ENCODE measurements around the gene LYZL4. TPM values are rescaled to one million over a fixed set of nuclear protein-coding genes. Genes with fewer than 3 reads are reported as not detected.

The LYZL4 gene
- total and polyA plus RNA-seq, 2 of the 4 experiments (the other 2 are of a cell fraction): not detected

DNA sequence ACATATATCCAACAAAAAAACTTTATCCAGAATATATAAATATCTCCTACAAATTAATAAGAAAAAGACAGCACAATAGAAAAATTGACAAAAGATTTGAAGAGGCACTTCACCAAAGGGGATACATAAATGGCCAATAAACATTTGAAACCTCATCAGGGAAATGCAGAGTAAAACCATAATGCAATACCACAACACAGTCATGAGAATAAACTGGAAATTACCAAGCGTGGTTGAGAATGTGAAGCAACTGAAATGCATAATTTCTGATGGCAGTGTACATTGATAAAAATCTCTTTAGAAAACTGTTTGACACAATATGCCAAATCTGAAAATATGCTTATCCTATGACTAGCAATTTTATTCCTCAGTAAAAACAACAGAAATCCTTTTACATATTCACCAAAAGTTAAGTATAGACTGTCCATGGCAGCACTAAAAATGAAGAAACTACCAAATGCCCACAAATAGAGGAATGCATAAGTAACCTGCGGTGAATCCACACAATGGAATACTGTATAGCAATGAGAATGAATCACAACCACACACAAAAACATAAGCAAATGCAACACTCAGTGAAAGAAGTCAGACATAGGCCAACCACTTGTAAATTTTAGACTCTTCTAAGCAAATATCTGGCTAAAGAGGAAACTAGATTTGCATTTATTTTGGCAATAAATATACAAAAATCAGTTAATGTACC is 7.9 kb downstream of the LYZL4 start:
- no peaks in the 10 kb centered on the region for H3K36me3 ChIP-seq (ENCODE audit: control insufficient read depth, insufficient read depth, low read length)
- H2BK15ac ChIP-seq (ENCODE audit: low read depth, low read length): no peak overlapping the region
- no peaks in the 10 kb centered on the region for H3K27me3 ChIP-seq (ENCODE audit: control insufficient read depth, insufficient read depth, low read length)
- H3K27ac ChIP-seq (ENCODE audit: insufficient read depth, low read length): no peak overlapping the region
- no peaks in the 10 kb centered on the region for H3K4me1 ChIP-seq (ENCODE audit: control insufficient read depth, insufficient read depth, low read length)
- no peak for ATAC-seq (ENCODE audit: low read depth)
- no peak overlapping the region for H3K4ac ChIP-seq (ENCODE audit: low read depth, low read length)
- H4K20me1 ChIP-seq (ENCODE audit: insufficient read depth, low read length): no peaks in the 10 kb centered on the region
- no peak overlapping the region for H4K8ac ChIP-seq (ENCODE audit: low read depth in 2 of 2, low read length in 2 of 2)
- no peaks in the 10 kb centered on the region for H3K79me1 ChIP-seq (ENCODE audit: low read depth in 1 of 2, low read length in 2 of 2)
- H4K5ac ChIP-seq (ENCODE audit: low read depth, low read length): no peak overlapping the region
- H3K9me1 ChIP-seq (ENCODE audit: insufficient read depth, low read length): no peaks in the 10 kb centered on the region
- H2BK120ac ChIP-seq (ENCODE audit: low read depth, low read length): no peak overlapping the region
- BruUV-seq (replicated peaks): no TSS peak
- no peak overlapping the region for H2AK5ac ChIP-seq (ENCODE audit: low read depth, low read length)
- WGBS, 2 experiments (ENCODE audit: extremely low coverage in 2 of 2, insufficient read length in 1 of 2): no CpG with 5 or more reads among the region's 2 CpGs
- POLR2A ChIA-PET (ENCODE audit: unreplicated experiment): no interaction called here
- H3K56ac ChIP-seq (ENCODE audit: extremely low read depth, insufficient read depth, low read length): no peak overlapping the region
- no peak overlapping the region for H2BK5ac ChIP-seq (ENCODE audit: low read depth, low read length, poor library complexity, severe bottlenecking)
- H3K18ac ChIP-seq (ENCODE audit: low read depth, low read length): no peak overlapping the region
- no peak overlapping the region for H2AK9ac ChIP-seq (replicated peaks; ENCODE audit: low read depth, low read length, poor library complexity)
- H3K4me3 ChIP-seq (ENCODE audit: insufficient read depth, low read depth, low read length): no peak overlapping the region
- no peak overlapping the region for H2AFZ ChIP-seq (replicated peaks; ENCODE audit: low read length, poor library complexity)
- intact Hi-C loops (cut with micrococcal nuclease) (no loop called here), dilution Hi-C loops (cut with HindIII; ENCODE audit: low sequenced_read_pairs, unreplicated experiment) (no loop called here), in situ Hi-C loops (cut with MboI; ENCODE audit: low sequenced_read_pairs) (no loop called here)
- no peak overlapping the region for H3K14ac ChIP-seq (replicated peaks; ENCODE audit: low read depth, low read length)
- TF ChIP-seq, protein P1, sequence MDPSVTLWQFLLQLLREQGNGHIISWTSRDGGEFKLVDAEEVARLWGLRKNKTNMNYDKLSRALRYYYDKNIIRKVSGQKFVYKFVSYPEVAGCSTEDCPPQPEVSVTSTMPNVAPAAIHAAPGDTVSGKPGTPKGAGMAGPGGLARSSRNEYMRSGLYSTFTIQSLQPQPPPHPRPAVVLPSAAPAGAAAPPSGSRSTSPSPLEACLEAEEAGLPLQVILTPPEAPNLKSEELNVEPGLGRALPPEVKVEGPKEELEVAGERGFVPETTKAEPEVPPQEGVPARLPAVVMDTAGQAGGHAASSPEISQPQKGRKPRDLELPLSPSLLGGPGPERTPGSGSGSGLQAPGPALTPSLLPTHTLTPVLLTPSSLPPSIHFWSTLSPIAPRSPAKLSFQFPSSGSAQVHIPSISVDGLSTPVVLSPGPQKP (IDR thresholded peaks at IDR 0.05; ENCODE audit: borderline replicate concordance, low read depth, low read length): no peak
- TF ChIP-seq CEBPB (IDR thresholded peaks at IDR 0.05; ENCODE audit: low read depth, low read length) (no peak), RCOR1 (IDR thresholded peaks at IDR 0.05; ENCODE audit: insufficient replicate concordance, low read length) (no peak), NFE2L2 (IDR thresholded peaks at IDR 0.05; ENCODE audit: low read depth, low read length) (no peak), SMC3 (IDR thresholded peaks at IDR 0.05; ENCODE audit: low read depth, low read length) (no peak), RAD21 (IDR thresholded peaks at IDR 0.05; ENCODE audit: low read length) (no peak), POLR2A (IDR thresholded peaks at IDR 0.05; ENCODE audit: low read depth, low read length) (no peak), CHD1 (IDR thresholded peaks at IDR 0.05; ENCODE audit: low read depth, low read length) (no peak), MAZ (IDR thresholded peaks at IDR 0.05; ENCODE audit: borderline replicate concordance, low read depth, low read length) (no peak), BHLHE40 (IDR thresholded peaks at IDR 0.05; ENCODE audit: low read depth, low read length) (no peak), MAFK (IDR thresholded peaks at IDR 0.05; ENCODE audit: low read depth, low read length) (no peak), RFX5 (IDR thresholded peaks at IDR 0.05; ENCODE audit: low read depth, low read length) (no peak), FOS (IDR thresholded peaks at IDR 0.05; ENCODE audit: low read depth, low read length) (no peak)
- TF ChIP-seq, protein P2, sequence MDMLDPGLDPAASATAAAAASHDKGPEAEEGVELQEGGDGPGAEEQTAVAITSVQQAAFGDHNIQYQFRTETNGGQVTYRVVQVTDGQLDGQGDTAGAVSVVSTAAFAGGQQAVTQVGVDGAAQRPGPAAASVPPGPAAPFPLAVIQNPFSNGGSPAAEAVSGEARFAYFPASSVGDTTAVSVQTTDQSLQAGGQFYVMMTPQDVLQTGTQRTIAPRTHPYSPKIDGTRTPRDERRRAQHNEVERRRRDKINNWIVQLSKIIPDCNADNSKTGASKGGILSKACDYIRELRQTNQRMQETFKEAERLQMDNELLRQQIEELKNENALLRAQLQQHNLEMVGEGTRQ (IDR thresholded peaks at IDR 0.05; ENCODE audit: low read depth, low read length): no peak
- no peaks in the 10 kb centered on the region for H3K9me3 ChIP-seq (ENCODE audit: control insufficient read depth, insufficient read depth, low read length)
- DNase-seq: no peak
- no peak overlapping the region for H3K4me2 ChIP-seq (ENCODE audit: low read depth, low read length)
- H3K23ac ChIP-seq (ENCODE audit: low read depth, low read length): no peak overlapping the region
- no peak overlapping the region for H3K9ac ChIP-seq (ENCODE audit: low read depth, low read length)
- H2BK20ac ChIP-seq (ENCODE audit: low read depth, low read length): no peak overlapping the region
- no peak overlapping the region for H4K91ac ChIP-seq (ENCODE audit: insufficient read depth, low read depth, low read length)
- CTCF ChIA-PET: interaction anchor here (0.6 to 0.7 kb wide), 2 partner anchors 13 to 899 kb away, joined by 4 to 5 read pairs; no protein-coding TSS in a partner anchor

All from IMR-90 (cell line).